HG03439 (cell line): ENCODE data around the gene CFAP210.
"Not testable (repeated sequence)": the region's sequence is repeated elsewhere in the genome, so short reads cannot be mapped to it uniquely, and the experiment has no call there.

Experiments
- ATAC-seq: cut with Tn5 transposase; IDR thresholded peaks from one replicate; pipeline ENCODE4 v1.9.1; 2021; ENCODE audit warnings: mild to moderate bottlenecking, moderate library complexity; ENCODE audit not compliant: unreplicated experiment

Gene CFAP210

DNA sequence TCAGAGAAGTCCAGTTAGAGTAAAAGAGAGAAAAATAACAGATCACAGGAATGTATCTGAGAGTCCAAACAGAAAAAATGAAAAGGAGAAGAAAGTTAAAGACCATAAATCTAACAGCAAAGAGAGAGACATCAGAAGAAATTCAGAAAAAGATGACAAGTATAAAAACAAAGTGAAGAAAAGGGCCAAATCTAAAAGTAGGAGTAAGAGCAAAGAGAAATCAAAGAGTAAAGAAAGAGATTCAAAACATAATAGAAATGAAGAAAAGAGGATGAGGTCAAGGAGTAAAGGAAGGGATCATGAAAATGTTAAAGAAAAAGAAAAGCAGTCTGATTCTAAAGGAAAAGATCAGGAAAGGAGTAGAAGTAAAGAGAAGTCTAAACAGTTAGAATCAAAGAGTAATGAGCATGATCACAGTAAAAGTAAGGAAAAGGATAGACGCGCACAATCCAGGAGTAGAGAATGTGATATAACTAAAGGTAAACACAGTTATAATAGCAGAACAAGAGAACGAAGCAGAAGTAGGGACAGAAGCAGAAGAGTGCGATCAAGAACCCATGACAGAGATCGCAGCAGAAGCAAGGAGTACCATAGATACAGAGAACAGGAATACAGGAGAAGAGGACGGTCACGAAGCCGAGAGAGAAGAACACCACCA lies 57.6 kb downstream of the CFAP210 start:
- no peak for ATAC-seq

DNA sequence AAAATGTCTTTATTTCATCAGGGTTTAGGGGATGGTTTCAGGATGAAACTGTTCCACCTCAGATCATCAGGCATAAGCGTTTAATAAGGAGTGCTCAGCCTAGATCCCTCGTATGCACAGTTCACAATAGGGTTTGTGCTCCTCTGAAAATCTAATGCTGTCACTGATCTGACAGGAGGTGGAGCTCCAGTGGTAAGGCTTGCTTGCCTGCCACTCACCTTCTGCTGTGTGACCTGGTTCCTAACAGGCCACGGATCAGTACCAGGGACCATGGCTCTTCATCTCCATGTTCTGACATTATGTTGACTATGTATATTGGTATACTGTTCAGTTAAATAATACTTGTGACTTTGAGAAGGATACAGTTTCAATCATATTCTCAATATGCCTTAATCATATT lies 68.4 kb downstream of the CFAP210 start:
- ATAC-seq: no peak

DNA sequence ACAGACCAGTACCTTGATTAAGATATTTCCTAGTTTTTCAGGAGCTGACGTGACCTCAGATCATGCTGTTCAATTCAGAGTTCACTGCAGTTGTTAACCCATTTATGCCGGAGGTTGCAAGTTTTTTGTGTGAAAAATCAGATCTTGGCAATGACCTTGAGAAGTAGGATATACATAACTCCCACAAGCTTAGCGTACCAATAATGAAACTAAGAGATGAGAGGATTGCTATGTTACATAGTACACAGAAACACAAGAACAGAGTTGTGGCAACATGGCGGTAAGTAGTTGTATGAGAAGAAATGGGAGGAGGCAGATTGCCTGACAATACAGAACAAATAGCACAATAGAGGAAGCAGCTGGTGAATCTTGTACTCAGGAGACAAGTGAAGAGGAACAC lies 71.0 kb downstream of the CFAP210 start:
- no peak for ATAC-seq

DNA sequence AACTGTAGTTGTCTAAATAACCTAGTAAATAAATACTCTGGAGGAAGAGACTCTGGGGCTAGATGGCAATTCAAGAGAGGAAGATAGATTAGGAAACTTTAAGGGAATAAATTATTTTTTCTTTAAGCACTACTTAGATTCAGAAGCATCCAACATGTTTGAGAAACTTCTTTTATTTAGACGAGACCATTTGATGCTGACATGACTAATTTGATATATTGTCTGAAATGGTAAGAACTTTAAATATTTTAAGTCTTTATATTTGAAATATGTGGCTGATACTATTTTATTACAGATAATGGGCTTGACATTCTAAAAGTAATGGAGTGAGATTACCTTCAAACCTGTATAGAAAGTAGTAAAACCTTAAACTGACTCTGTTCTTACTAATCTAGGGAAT lies 73.7 kb downstream of the CFAP210 start:
- ATAC-seq: no peak

DNA sequence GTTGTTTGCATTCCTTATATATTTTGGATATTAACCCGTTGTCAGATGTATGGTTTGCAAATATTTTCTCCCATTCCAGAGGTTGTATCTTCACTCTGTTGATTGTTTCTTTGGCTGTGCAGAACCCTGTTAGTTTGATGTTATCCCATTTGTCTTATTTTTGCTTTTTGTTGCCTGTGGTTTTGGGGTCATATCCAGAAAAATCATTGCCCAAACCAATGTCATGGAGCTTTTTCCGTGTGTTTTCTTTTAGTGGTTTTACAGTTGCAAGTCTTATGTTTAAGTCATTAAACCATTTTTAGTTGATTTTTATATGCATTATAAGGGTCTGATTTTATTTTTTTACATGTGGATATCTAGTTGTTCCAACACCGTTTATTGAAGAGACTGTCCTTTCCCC lies 74.3 kb downstream of the CFAP210 start:
- ATAC-seq: no peak

DNA sequence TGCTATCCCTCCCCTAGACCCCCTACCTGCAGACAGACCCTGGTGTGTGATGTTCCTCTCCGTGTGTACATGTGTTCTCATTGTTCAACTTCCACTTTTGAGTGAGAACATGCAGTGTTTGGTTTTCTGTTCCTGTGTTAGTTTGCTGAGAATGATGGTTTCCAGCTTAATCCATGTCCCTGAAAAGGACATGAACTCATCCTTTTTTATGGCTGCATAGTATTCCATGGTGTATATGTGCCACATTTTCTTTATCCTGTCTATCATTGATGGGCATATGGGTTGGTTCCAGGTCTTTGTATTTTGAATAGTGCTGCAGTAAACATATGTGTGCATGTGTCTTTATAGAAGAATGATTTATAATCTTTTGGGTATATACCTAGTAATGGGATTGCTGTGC lies 78.2 kb downstream of the CFAP210 start:
- not testable (repeated sequence) for ATAC-seq

DNA sequence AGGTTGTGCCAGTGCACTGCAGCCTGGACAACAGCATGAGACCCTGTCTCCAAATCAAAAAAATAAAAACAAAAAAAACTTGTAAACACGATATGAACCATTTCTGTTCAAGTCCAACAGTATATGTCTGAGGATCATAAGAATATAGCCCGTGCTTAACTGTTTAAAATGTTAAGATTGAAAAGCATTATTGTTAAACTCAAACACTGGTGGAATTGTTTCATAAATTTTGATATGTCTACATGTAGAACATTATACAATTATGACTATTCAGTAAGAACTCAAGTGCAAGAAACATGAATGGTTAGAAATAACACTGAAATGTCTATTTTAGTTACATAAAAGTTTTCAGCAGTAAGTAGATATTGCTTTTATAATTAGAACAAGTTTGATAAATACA lies 80.3 kb downstream of the CFAP210 start:
- no peak for ATAC-seq

DNA sequence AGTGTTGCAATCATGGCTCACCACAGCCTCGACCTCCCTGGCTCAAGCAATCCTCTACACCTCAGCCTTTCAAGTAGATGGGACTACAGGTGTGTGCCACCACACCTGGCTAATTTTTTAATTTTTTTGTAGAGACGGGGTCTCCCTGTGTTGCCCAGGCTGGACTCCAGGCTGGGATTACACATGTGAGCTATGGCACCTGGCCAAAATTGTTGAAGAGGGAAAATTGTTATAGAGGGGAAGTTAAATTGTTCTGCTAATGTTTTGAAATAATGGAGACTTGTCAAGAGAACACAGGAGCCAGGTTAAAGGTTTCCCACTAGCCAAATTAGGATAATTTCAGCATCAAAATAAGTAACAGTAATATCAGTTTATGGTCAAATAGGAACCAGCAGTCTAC lies 84.9 kb downstream of the CFAP210 start:
- ATAC-seq: no peak

DNA sequence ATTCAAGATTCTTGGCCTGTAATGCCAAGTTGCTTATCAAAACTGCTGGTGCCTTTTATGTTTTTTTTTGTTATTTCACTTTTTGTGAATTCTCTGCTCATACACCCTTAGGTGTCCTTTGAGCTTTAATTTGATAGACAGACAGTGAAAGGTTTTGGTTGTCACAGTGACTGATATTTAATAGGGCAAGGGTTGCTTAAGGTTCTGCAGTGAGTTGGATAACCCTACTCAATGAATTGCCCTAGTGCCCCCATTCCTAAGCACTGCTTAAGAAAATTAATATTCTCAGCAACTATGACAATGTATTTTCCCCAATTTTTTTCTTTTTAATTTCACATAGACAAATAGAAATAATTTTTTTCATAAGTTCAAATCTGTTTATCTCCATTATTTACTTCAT lies 94.6 kb downstream of the CFAP210 start:
- no peak for ATAC-seq

DNA sequence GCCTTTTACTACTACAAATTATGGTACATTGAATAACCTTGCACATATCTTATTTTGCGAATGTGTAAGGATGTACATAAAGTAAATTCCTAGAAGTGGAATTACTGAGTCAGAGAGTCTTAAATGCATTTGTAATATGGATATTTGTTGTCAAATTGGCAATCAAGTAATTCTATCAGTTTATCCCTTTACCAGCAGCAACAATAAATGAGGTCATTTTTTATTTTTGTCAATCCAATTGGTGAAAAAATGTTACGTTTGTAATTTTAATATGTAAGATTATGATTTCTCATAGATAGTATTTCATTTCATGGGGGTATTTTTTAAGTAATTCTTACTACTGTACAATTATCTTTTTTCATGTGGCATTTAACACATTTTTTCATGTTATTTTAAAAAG lies 95.2 kb downstream of the CFAP210 start:
- ATAC-seq: no peak

DNA sequence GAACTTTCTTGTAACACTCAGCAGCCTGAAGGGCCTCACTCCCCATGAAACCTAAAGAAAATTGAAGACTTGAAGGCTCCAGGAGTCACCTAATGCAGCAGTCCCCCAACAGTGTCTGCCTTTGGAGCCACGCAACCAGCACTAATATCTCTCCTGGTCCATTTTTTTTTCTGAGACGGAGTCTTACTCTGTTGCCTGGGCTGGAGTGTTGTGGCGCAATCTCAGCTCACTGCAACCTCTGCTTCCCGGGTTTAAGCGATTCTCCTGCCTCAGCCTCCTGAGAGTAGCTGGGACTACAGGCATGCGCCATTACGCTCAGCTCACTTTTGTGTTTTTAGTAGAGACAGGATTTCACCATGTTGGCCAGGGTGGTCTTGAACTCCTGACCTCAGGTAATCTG lies 97.7 kb downstream of the CFAP210 start:
- not testable (repeated sequence) for ATAC-seq
